Stromal cell of bone marrow (primary cell): ENCODE results near the gene ABHD6.
"Not testable (repeated sequence)": the region's sequence is repeated elsewhere in the genome, so short reads cannot be mapped to it uniquely, and the experiment has no call there.

Experiments
- DNase-seq: peaks from one replicate; pipeline ENCODE4 v3.0.0-alpha.2; 2012; ENCODE audit warnings: low read depth

Gene ABHD6

DNA sequence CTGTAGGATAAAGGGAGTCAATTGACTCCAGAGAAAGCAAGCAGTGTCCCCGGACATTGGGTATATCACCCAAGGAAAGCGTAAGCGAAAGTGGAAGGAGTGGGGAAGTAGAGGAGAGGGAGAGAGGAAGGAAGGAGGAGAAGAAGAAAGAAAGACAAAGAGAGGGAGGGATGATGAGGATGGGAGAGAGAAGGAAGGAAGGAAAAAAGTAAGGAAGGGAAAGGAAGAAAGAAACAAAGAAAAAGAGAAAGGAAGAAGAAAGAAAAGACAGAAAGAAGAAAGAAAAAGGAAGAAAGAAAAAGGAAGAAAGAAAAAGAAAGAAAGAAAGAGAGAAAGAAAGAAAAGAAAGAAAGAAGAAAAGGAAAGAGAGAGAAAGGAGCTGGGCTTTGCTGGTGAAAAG lies 27.7 kb upstream of the ABHD6 start:
- no peak for DNase-seq

DNA sequence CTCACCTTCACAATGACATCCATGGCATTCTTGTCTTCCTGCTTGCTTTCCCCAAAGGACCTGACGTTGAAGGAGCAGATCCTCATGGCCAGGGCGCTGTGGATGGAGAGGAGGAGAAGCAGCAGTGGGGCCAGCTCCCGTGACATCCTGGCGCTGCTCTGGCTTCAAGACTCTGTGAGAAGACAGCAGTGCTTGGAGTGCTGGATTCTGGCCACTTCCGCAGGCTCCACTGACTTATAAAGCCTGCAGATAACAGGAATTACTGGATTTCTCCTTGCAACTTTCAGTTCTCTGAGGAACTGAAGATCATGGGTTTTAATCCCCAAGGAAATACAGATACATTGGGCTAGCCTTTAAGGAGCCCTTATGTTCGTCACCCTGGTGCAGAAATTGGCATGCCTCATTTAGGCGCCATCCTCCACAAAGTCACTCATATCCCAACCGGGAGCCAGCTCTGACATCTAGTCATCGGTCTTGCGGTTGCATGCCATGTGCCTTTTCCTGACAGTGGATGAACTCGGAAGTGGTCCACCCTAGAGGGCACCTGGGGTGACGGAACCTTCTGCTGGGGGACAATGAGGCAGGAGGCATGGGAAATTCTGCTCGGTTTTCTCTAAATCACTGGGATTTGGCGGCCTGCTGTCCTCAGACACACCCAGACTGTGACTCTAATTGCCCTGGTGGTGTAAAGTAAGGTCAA lies 26.7 kb upstream of the ABHD6 start, which contains the start of gene DNASE1L3:
Gene DNASE1L3 (minus strand): TSS at position 212 of the 700 bp plus-strand sequence. CDS start 66 bp downstream, at position 146.
- no peak for DNase-seq

DNA sequence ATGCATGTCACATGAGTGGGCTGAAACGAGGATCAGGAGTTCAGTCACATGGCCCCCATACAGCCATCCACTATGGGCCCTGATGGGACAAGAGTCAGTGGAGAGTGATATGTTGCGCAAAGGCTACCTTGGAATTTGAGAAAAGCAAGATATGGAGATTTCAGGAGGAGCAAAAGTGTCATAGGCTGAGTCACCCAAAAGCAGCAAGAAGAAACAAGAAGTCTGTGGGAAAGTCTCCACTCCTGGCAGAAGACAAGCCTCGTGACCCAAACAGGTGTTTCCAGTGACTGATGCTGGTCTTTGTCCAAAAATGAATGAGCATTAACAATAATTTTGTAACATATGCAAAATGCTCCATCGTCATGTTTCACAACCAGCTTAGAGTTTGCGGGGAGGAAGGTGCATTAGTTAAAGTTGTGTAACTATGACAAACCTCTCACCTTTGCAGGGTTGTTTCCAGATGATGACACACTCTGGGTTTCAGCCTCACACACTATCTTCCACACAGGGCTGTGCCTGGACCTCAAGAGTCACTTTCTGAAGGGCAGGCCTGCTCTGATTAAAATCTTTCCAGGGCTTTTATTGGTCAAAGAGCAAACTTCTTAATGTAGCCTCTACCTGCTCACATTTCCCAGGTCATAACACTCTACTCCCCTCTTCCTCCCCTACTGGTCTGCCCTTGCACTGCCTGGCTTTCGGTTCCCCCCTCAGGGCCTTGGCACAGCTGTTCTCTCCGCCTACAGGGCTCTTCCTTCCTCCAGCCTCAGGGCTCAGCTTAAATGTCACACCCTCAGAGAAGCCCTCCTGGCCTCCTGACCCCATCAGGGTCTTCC lies 22.9 kb upstream of the ABHD6 start:
- DNase-seq: no peak

DNA sequence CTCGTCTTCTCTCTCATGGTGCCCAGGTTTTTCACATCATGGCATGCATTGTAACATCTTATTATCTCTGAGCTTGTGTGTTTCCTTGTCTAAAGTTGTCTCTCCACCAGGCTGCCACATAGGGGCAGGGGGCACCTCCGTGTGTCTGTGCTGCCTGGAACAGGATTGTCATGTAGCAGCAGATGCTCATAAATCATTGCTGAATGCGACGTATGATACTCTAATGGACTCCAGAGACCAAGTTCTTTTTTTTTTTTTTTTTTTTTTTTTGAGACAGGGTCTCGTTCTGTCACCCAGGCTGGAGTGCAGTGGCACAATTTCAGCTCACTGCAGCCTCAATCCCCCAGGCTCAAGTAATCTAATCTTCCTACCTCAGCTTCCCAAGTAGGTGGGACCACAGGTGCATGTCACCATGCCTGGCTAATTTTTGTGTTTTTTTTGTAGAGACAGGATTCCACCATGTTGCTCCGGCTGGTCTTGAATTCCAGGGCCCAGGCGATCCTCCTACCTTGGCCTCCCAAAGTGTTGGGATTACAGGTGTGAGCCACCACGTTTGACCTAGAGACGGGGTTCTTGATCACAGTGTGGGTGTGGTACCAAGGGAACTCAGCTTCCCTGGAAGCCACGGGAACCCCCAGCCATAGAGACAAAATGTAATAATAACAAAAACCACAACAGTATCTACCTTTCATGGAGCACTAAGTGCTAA lies 22.1 kb upstream of the ABHD6 start:
- DNase-seq: no peak

- no peak for DNase-seq
Observed at GRCh38 chr3:58216496-58217195, 20.9 kb upstream of the ABHD6 start.

DNA sequence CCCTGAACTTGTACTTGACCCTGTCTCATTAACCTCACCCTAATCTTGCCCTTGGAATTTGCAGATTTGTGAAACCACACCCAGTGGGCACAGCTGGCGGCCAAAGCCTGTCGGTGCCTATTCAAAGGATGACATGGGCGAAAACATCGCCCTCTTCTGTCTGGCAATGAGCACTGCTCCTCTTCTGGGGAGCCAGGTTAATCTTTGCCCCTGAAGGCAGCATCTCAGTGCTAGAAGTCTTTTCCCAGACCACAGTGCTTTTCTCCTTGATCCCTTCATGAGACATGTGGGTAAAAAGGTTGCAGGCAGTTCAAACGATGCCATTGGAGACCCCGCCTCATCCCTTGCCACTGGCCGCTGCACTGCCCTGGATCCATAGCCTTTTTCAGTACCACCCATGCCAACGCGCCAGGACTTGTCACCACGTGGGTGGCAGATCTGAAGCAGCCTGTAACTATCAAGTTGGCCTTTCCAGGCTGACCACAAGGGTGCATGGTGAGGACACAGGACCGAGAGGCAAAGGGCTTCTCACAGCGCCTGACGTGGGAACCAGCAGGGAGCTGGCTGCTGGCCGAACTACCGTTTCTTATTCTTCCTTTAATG lies 20.3 kb upstream of the ABHD6 start:
- DNase-seq: peak; percentile 62

DNA sequence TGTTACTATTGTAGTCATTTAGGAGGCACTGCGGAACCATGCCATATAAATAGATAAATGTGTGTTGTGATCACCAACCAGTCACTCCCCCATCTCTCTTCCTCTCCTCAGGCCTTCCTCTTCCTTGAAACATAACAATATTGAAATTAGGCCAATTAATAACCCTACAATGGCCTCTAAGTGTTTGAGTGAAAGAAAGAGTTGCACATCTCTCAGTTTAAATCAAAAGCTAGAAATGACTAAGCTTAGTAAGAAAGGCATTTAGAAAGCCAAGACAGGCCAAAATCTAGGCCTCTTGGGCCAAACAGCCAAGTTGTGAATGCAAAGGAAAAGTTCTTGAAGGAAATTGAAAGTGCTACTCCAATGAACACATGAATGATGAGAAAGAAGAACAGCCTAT lies 18.7 kb upstream of the ABHD6 start:
- no peak for DNase-seq

- no peak for DNase-seq
Observed at GRCh38 chr3:58222161-58222724, 15.3 kb upstream of the ABHD6 start.

DNA sequence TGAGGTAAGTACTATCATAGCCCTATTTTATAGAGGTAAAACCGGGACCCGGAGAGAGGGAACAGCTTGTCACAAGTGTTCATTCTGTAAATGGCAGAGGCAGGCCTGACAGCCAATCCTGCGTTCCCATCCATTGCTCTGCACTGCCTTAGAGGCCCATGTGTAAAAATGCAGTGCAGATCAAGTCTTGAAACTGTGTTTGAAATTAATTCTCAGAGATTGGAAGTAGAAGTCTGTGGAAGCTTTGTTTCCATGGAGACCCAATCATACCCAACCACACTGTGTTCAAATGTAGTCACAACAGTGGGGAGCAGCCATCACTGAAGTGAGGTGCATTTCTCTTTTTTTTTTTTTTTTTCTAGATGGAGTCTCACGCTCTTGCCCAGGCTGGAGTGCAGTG lies 13.7 kb upstream of the ABHD6 start:
- no peak for DNase-seq

- not testable (repeated sequence) for DNase-seq
Observed at GRCh38 chr3:58227933-58228332, 9.7 kb upstream of the ABHD6 start.

GRCh38 chr3:58230876-58231552 lies 6.6 kb upstream of the ABHD6 start:
- no peak for DNase-seq

GRCh38 chr3:58231666-58232065 lies 5.9 kb upstream of the ABHD6 start:
- DNase-seq: no peak

DNA sequence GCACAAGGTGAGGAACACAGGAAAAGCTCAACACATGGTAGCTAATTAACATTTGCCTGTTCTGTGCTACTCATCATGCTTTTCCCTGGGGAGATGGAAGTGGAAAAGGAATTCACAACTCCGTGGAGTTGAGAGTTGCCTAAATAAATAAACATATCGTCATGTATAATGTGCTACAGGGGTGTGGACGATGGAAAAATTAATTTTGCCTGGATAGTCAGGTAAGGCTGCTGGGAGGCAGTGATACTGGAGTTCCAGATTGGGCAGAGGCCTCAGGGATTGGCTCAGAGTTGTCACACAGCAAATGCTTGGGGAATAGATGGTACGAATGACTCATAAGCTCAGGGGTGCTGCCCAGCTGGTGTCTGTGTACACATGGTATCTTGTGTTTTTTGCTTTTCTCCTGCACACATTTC lies 3.1 kb upstream of the ABHD6 start:
- no peak for DNase-seq

GRCh38 chr3:58235970-58236369 lies 1.6 kb upstream of the ABHD6 start:
- DNase-seq: no peak

- DNase-seq: no peak
Observed at GRCh38 chr3:58236527-58237237, 910 bp upstream of the ABHD6 start.

GRCh38 chr3:58237941-58238681 lies 519 bp downstream of the ABHD6 start:
- DNase-seq: no peak

DNA sequence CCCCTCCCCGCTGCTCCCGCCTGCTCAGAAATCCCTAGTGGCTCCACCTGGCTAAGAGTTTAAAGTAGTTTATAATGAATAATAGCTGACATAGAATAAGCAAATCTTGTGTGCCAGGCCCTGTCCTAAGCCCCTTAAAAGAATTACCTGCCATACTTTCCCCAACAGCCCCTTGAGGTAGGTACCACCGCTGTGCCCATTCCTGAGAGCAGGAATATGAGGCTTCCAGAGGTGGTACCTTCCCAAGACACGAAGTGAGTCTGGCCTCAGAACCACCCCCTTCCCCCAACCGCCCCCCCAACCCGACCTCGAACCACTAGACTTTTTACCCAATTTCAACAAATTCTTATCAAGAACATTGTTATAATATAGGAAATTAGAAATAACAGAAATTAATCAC lies 1.2 kb downstream of the ABHD6 start:
- DNase-seq: no peak

- DNase-seq: no peak
Observed at GRCh38 chr3:58241306-58242044, 3.9 kb downstream of the ABHD6 start.

DNA sequence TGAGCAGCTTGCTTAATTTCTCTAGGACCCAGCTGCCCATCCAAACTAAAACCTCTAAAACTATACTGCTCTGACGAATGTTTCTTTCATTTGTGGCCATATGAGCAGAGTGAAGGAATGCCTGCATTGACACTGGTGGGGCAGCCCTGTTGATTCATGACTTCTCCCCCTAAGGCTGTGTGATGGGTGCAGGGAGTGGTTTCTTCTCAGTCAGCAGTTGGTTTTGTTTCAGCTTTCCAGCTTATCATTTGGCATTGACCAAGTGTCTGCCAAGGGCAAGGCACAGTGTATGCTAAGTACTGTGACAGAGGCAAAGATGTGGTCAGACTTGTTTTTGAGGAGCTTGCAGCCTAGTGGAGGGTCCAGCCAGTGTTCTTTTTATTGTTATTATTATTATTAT lies 4.7 kb downstream of the ABHD6 start:
- no peak for DNase-seq
